Spleen (tissue), 7 donors: ENCODE data around the gene VGLL4.

ENCODE experiments used
- POLR2A ChIP-seq, 3 donors: fragments of 450-650 bp; IDR thresholded peaks; one replicate each; pipeline ENCODE4 v1.5.1; 2017; ENCODE audit warnings: antibody characterized with exemption in 3 of 3, mild to moderate bottlenecking in 1 of 3
- TF ChIP-seq, protein P1 (sequence below), 11 experiments: fragments of 200-600 bp in 7 of 11; fragments of 450-650 bp in 4 of 11; sonication (generic) in 4 of 11; IDR thresholded peaks in 8 of 11; conservative IDR thresholded peaks in 3 of 11; 1 replicate in 7 of 11; 2 replicates in 4 of 11; pipeline versions ENCODE4 v1.4.0 to v1.8.0; 2016 to 2021; ENCODE audit warnings: antibody characterized with exemption in 11 of 11, inconsistent platforms in 4 of 11, mild to moderate bottlenecking in 1 of 11
- donor health status: DM: no; HTN: no; CAD: no; lungs with moderate emphysema.
- donor health status: DM: no; HTN: no; CAD: no.
- donor health status: DM: no; HTN: no; CAD: no.

GRCh38 chr3:11616551-11616950 lies 27.2 kb downstream of the VGLL4 start:
- TF ChIP-seq, protein P1, sequence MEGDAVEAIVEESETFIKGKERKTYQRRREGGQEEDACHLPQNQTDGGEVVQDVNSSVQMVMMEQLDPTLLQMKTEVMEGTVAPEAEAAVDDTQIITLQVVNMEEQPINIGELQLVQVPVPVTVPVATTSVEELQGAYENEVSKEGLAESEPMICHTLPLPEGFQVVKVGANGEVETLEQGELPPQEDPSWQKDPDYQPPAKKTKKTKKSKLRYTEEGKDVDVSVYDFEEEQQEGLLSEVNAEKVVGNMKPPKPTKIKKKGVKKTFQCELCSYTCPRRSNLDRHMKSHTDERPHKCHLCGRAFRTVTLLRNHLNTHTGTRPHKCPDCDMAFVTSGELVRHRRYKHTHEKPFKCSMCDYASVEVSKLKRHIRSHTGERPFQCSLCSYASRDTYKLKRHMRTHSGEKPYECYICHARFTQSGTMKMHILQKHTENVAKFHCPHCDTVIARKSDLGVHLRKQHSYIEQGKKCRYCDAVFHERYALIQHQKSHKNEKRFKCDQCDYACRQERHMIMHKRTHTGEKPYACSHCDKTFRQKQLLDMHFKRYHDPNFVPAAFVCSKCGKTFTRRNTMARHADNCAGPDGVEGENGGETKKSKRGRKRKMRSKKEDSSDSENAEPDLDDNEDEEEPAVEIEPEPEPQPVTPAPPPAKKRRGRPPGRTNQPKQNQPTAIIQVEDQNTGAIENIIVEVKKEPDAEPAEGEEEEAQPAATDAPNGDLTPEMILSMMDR (IDR thresholded peaks at IDR 0.05 in 8 of 11, conservative IDR thresholded peaks at IDR 0.05 in 3 of 11), result no peak
- TF ChIP-seq POLR2A (IDR thresholded peaks at IDR 0.05), result no peak
